GM18511 (cell line): ENCODE results near the gene OR2V2.
"Not testable (repeated sequence)": the region's sequence is repeated elsewhere in the genome, so short reads cannot be mapped to it uniquely, and the experiment has no call there.

Experiments
- ATAC-seq: cut with Tn5 transposase; IDR thresholded peaks from one replicate; pipeline ENCODE4 v1.9.1; 2021; ENCODE audit warnings: mild to moderate bottlenecking, moderate library complexity; ENCODE audit not compliant: unreplicated experiment

The OR2V2 gene

GRCh38 chr5:181114844-181115778 lies 32.3 kb upstream of the OR2V2 start:
- ATAC-seq = no peak

DNA sequence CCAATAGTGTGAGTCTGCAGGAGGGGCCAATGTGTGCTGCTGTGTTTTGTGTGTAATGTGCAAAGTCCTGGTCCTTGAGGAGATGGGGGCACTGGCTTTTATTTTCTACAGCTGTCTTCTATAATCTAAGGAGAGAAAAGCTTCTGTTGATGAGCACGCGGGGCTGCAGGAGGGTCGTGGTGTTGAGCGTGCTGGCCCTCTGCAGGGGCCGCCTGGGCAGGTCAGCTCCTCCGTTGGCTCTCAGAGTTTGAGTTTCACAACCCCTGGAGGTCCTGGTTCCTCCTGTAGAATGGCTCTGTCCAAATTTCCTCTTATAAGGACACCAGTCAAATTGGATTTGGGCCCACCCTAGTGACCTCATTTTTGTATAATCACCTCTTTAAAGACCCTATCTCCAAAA lies 29.0 kb upstream of the OR2V2 start:
- ATAC-seq = no peak

- ATAC-seq = no peak
Observed at GRCh38 chr5:181119105-181119504, 28.3 kb upstream of the OR2V2 start.

- no peak for ATAC-seq
Observed at GRCh38 chr5:181120306-181120705, 27.1 kb upstream of the OR2V2 start.

GRCh38 chr5:181120761-181121160 lies 26.6 kb upstream of the OR2V2 start:
- ATAC-seq = no peak

DNA sequence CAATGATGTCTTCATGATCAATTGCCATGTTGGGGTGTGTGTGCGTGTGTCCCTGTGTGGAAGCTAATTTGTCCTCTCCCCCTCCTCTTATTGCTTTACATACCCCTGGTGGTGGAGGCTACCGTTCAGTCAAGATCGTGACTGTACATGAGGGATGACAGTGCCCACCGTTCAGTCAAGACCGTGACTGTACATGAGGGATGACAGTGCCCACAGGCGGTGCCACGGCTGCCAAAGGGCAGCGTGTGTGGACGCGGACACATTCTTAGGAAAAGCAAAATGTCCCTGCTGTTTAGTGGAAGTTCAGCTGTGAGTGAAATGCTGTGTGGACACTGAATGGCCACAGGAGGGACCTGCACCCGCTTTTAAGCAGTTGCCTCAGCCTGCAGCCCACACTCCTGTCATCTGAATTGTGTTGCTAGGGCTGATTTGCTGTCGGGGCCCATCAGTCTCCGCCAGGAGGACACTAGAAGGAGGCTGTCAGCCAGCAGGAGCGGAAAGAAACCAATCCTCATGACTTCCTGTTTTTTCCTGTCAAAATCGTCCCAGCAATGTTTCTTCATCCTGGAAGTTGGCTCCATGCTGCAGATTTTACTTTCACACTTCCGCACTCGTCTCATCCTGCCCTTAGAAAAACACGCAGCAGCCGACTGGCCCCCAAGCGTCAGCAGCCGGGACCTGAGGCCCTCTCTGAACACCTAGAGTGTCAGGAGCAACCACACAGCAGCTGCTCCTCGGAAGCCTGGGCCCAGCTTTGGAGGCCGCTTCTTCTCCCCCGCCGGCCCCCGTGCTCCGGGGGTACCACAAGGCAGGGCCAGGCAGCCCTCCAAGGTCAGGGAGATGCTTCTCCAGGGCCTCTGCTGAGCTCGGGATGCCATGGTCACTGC lies 25.5 kb upstream of the OR2V2 start:
- no peak for ATAC-seq

DNA sequence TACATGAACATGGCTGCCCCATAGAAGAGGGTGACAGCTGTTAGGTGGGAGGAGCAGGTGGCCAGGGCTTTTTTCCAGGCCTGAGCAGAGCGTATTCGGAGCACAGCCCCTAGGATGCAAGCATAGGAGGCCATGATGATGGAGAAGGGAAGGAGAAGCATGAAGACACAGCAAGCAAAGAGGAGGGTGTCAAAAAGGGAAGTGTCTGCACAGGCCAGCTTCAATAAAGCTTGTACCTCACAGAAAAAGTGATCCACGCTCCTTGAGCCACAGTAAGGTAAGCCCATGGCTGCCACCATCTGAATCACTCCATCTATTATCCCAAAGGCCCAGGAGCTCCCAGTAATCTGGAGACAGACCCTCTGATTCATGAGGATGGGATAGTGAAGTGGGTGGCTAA lies 22.9 kb upstream of the OR2V2 start:
- ATAC-seq = no peak

DNA sequence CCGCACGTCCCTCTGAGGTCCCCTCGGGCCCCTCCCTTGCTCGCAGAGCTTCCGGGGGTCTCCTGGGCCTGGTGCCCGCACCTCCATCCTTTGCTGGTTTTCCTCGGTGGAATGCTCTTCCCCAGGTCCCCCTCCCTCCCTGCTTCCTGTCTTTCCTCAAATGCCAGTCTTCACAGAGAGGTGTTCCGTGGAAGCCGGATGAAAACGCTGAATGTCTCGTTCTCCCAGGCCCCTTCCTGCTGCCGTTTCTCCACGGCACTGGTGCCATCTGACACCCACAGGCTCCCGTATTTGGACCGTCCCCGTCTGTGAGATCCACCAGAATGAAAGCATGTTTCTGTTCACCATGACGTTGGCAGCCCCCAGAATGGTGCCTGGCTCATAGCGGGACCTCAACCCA lies 20.5 kb upstream of the OR2V2 start:
- ATAC-seq = no peak

GRCh38 chr5:181127456-181127855 lies 19.9 kb upstream of the OR2V2 start:
- ATAC-seq = no peak

DNA sequence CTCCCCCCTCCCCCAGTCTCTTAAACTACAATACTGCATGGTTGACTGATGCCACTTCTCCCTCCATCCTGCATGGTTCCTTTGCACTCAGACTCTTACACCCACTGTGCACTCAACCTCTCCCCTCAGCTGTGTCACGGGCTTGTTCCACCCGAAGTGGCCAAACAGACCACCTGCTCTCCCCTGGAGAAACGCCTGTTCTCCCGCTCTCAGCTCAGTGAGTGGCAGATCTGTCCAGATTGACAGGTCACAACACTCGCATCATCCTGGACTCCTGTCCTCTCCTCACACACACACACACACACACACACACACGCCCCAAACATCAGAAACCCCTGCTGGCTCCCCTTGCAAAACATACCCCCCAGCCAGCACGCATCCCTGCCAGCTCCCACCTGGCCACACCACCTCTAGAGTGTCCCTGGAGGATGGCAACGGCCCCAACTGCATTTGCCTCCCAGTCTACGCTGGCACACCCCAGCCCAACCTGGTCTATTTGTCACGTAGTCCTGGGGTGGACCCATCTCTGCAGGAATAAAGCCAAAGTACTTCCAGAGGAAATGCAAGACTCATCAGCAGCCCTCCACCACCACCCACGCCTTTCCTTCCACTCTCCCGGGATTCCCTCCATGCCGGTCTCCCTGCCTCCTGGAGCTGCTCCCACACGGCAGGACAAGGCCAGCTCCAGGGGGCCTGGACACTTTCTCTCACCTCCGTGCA lies 19.3 kb upstream of the OR2V2 start:
- ATAC-seq = no peak

DNA sequence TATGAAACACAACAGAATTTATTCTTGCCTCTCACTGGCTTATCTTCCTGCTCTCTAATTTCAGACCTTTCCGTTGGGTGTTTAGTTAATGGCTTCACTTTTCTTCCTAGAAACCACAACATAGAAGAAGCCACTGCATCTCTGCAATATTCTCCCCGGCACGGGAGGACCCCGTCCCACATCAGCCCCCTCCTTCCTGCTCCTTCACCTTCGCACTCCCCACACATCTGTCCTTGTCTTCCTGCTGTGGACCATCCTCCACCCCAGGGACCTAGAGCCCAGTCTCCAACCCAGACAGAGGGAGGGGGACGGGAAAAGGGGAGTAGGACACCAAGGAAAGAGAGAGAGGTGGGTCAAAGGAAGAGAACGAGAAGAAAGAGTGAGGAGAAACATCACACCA lies 17.8 kb upstream of the OR2V2 start:
- no peak for ATAC-seq

GRCh38 chr5:181130081-181130480 lies 17.3 kb upstream of the OR2V2 start:
- ATAC-seq = not testable (repeated sequence)

DNA sequence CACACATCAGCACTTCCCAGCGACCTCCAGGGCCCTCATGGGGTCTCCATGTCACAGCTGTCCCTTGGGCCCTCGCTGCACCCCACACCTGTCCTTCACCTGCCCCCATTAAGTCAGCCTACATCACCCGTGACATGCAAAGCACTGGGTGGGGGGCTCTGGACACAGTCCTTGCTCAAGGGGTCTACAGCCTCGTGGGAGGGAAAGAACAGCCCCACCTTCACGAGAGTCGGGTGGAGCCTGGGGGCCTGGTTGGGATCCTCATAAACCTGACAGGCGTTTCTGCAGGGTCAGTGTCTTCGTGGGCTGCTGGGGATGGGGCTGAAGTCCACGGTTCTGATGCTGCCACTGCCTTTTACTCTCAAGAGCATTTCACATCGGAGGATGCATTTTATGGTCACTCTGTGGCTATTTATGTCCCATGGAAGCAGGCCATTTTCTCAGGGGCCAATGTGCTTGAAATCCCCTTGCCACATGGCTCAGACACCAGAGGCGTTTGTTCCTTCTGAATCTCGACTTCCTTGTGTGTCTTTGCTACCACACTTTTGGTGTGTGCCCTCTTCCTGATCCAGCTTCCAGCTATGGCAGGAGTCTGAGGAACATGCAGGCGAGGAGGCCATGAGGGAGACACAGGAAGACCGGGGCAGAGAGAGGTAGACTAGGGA lies 16.4 kb upstream of the OR2V2 start, which contains the start of gene OR2V1:
Gene OR2V1 (minus strand): TSS at position 338 of the 665 bp plus-strand sequence. CDS start 5,865 bp downstream, outside the sequence.
- ATAC-seq = no peak

GRCh38 chr5:181131514-181131913 lies 15.9 kb upstream of the OR2V2 start:
- ATAC-seq = no peak

- ATAC-seq = no peak
Observed at GRCh38 chr5:181133083-181133482, 14.3 kb upstream of the OR2V2 start.

DNA sequence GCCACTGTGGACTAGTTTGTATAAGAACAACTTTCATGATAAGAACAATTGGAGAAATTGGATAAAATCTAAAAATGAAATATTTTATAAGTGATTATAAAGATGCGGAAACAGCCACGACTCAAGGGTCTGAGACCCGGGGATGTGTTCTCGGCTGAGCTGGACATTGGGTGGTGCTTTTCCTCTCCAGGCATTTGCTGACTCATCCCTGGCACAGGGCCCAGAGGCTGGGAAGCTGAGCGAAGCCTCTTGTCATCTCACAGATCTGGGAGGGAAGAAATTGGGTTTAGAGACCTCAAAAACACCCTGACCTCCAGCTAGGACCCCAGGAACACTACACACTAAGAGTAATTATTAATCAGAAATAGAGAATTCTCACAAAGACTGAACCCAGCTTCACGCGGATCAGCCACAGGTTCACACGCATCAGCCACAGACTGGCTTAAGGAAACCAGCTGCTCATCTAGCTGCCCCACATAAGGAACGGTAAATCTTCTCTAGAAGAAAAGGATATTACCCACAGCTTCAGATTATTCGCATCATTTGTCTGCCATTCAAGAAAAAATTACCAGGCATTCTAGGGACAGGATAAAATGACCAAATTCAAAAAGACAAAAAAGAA lies 13.7 kb upstream of the OR2V2 start:
- no peak for ATAC-seq

DNA sequence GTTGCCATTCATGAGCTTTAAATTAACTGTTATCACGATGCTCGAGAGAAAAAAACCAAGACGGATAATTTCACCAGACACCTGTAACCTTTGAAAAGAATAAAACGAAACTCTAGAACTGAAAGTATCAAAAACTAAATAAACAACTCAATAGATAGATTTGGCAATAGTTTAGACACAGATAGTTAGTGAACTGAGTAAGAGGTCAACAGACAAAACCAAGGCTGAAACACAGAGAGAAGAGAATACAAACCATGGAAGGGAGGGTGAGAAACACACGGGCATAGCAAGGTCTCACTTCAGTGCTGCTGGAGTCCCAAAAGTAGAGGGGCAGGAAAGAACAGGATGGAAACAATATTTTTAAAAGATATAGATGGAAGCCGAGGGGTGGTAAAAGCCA lies 13.1 kb upstream of the OR2V2 start:
- no peak for ATAC-seq

GRCh38 chr5:181136361-181136955 lies 10.9 kb upstream of the OR2V2 start:
- ATAC-seq = no peak

DNA sequence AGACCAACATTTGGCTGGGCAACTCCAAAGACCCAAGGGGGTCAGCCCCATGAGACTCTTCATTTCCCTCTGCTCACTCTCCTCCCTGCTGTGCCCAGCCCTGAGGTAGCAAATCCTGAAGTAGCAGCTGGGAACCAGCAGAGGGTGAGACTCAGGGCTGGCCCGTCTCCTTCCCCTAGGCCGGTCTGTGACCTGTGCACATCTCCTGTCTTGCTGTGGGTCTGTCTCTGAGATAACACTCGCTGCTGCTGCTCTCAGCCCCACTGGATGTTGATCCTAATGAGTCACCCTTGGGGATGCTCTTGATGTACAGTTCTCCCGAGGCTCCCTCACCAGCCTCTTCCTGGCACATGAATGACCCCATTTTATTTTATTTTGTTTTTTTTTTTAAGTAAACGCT lies 9.1 kb upstream of the OR2V2 start:
- no peak for ATAC-seq

DNA sequence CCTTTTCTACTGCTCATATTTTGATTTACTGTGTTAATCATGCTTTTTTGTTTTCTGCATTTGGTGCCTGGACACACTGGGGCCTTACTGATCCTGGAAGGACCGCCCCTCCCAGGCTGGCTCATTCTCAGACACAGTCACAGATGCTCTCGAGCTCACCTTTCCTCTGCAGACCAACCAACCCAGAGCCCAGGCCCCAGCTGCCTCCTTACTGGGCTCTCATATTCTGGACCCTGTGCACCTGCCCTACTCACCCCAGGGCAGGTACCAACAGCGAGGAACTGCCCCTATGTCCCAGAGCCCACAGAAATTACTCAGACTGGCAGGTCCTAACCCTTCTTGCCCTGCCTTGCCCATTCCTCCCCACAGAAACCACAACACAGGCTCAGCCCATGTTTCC lies 6.6 kb upstream of the OR2V2 start:
- ATAC-seq = no peak
